IMR-90 (cell line): ENCODE measurements around the gene LUC7L. TPM values are rescaled to one million over a fixed set of nuclear protein-coding genes. Genes with fewer than 3 reads are reported as not detected.

ENCODE experiments used
- ATAC-seq: fragments of 200-7000 bp; cut with Tn5 transposase; 2 replicates; pipeline ENCODE4 v1.9.1; 2020; ENCODE audit warnings: low read depth, mild to moderate bottlenecking, moderate library complexity
- BruUV-seq: library from RNA; stranded (reverse); fragments of 400-500 nt; replicated peaks from 2 replicates; lab custom pipeline; 2021; lab: Mats Ljungman, UMichigan
- CTCF ChIA-PET: fragments of 300-600 bp; formaldehyde crosslinking; extraction: SDS; loops from one replicate; lab custom pipeline; 2021; ENCODE audit warnings: antibody characterized with exemption; lab: Yijun Ruan, JAX
- POLR2A ChIA-PET: fragments of 300-600 bp; sonication (Branson Sonifier 250); formaldehyde crosslinking; loops from one replicate; lab custom pipeline; 2022; ENCODE audit warnings: antibody characterized with exemption; ENCODE audit not compliant: unreplicated experiment; lab: Charles Lee
- DNase-seq: peaks from one replicate; pipeline ENCODE4 v3.0.0; 2013
- H2AFZ ChIP-seq: replicated peaks from 2 replicates; pipeline ENCODE3; 2013; ENCODE audit warnings: low read length, mild to moderate bottlenecking; ENCODE audit not compliant: poor library complexity
- H2AK5ac ChIP-seq: 2 replicates; pipeline ENCODE4 v1.6.1; 2013; ENCODE audit warnings: low read depth, low read length, inconsistent platforms
- H2AK9ac ChIP-seq: replicated peaks from 2 replicates; pipeline ENCODE3; 2013; ENCODE audit warnings: mild to moderate bottlenecking, low read depth, low read length, moderate library complexity; ENCODE audit not compliant: poor library complexity
- H2BK120ac ChIP-seq: 2 replicates; pipeline ENCODE4 v1.6.1; 2013; ENCODE audit warnings: low read depth, low read length, inconsistent platforms
- H2BK15ac ChIP-seq: 3 replicates; pipeline ENCODE4 v1.6.1; 2013; ENCODE audit warnings: low read depth, low read length, inconsistent platforms
- H2BK20ac ChIP-seq: 2 replicates; pipeline ENCODE4 v1.6.1; 2013; ENCODE audit warnings: low read depth, mild to moderate bottlenecking, inconsistent platforms, low read length, moderate library complexity
- H2BK5ac ChIP-seq: 2 replicates; pipeline ENCODE4 v1.6.1; 2013; ENCODE audit warnings: mild to moderate bottlenecking, low read depth, low read length, inconsistent platforms; ENCODE audit not compliant: poor library complexity, severe bottlenecking
- H3K14ac ChIP-seq: replicated peaks from 2 replicates; pipeline ENCODE4 v1.6.1; 2013; ENCODE audit warnings: low read depth, low read length, inconsistent platforms
- H3K18ac ChIP-seq: 2 replicates; pipeline ENCODE4 v1.6.1; 2013; ENCODE audit warnings: low read depth, low read length, control low read depth
- H3K23ac ChIP-seq: 2 replicates; pipeline ENCODE4 v1.6.1; 2013; ENCODE audit warnings: low read depth, low read length, inconsistent platforms
- H3K27ac ChIP-seq: 2 replicates; pipeline ENCODE4 v1.5.1; 2013; ENCODE audit warnings: mild to moderate bottlenecking, control low read depth, low read length; ENCODE audit not compliant: insufficient read depth
- H3K27me3 ChIP-seq: 2 replicates; pipeline ENCODE4 v1.6.1; 2013; ENCODE audit warnings: low read length; ENCODE audit not compliant: control insufficient read depth, insufficient read depth
- H3K36me3 ChIP-seq: 2 replicates; pipeline ENCODE4 v1.6.1; 2013; ENCODE audit warnings: low read length, mixed read lengths; ENCODE audit not compliant: control insufficient read depth, insufficient read depth
- H3K4ac ChIP-seq: 2 replicates; pipeline ENCODE4 v1.6.1; 2013; ENCODE audit warnings: low read depth, low read length, inconsistent platforms
- H3K4me1 ChIP-seq: 2 replicates; pipeline ENCODE4 v1.6.1; 2013; ENCODE audit warnings: low read length, mixed read lengths; ENCODE audit not compliant: control insufficient read depth, insufficient read depth
- H3K4me2 ChIP-seq: 2 replicates; pipeline ENCODE4 v1.6.1; 2013; ENCODE audit warnings: low read depth, mild to moderate bottlenecking, control low read depth, low read length, moderate library complexity
- H3K4me3 ChIP-seq: 2 replicates; pipeline ENCODE4 v1.5.1; 2013; ENCODE audit warnings: low read depth, mild to moderate bottlenecking, control low read depth, low read length, moderate library complexity; ENCODE audit not compliant: insufficient read depth
- H3K56ac ChIP-seq: 2 replicates; pipeline ENCODE4 v1.6.1; 2013; ENCODE audit warnings: low read length, inconsistent platforms; ENCODE audit not compliant: insufficient read depth; ENCODE audit errors: extremely low read depth
- H3K79me1 ChIP-seq, 2 experiments: 2 replicates each; pipeline ENCODE4 v1.6.1; 2013; ENCODE audit warnings: low read length in 2 of 2, inconsistent platforms in 1 of 2, low read depth in 1 of 2
- H3K9ac ChIP-seq: 2 replicates; pipeline ENCODE4 v1.6.1; 2013; ENCODE audit warnings: low read depth, low read length, control low read depth
- H3K9me1 ChIP-seq: 2 replicates; pipeline ENCODE4 v1.6.1; 2013; ENCODE audit warnings: low read length, inconsistent platforms; ENCODE audit not compliant: insufficient read depth
- H3K9me3 ChIP-seq: 2 replicates; pipeline ENCODE4 v1.6.1; 2013; ENCODE audit warnings: low read length; ENCODE audit not compliant: control insufficient read depth, insufficient read depth
- H4K20me1 ChIP-seq: 2 replicates; pipeline ENCODE4 v1.6.1; 2013; ENCODE audit warnings: low read length, inconsistent platforms; ENCODE audit not compliant: insufficient read depth
- H4K5ac ChIP-seq: 2 replicates; pipeline ENCODE4 v1.6.1; 2013; ENCODE audit warnings: mild to moderate bottlenecking, low read depth, low read length, control low read depth
- H4K8ac ChIP-seq, 2 experiments: 2 replicates each; pipeline ENCODE4 v1.6.1; 2013; ENCODE audit warnings: low read depth in 2 of 2, low read length in 2 of 2, control low read depth in 1 of 2, inconsistent platforms in 1 of 2
- H4K91ac ChIP-seq: 2 replicates; pipeline ENCODE4 v1.6.1; 2013; ENCODE audit warnings: low read depth, low read length, inconsistent platforms; ENCODE audit not compliant: insufficient read depth
- BHLHE40 ChIP-seq: fragments of 150-350 bp; IDR thresholded peaks from 2 replicates; pipeline ENCODE4 v1.6.1; 2016; ENCODE audit warnings: mild to moderate bottlenecking, low read depth, low read length
- MXI1 ChIP-seq: IDR thresholded peaks from 2 replicates; pipeline ENCODE4 v1.6.1; 2012; ENCODE audit warnings: low read depth, mild to moderate bottlenecking, low read length, moderate library complexity, borderline replicate concordance
- USF2 ChIP-seq: fragments of 150-350 bp; IDR thresholded peaks from 2 replicates; pipeline ENCODE4 v1.6.1; 2017; ENCODE audit warnings: mild to moderate bottlenecking, antibody characterized with exemption, low read length, low read depth
- WGBS, 2 experiments: methylation state at CpG; one replicate each; pipeline versions ENCODE4 v1.1.5 to v1.1.7; 2013; ENCODE audit warnings: missing lambda C conversion rate in 2 of 2; ENCODE audit not compliant: insufficient read length in 1 of 2; ENCODE audit errors: extremely low coverage in 2 of 2; 5-methylcytosine and 5-hydroxymethylcytosine counted together
- dilution Hi-C: fragments of 300-500 bp; cut with HindIII; formaldehyde crosslinking; loops from one replicate; pipeline ENCODE4 v1.14.3; 2018; ENCODE audit warnings: low sequenced_read_pairs; ENCODE audit not compliant: unreplicated experiment
- in situ Hi-C: fragments of 300-500 bp; cut with MboI; formaldehyde crosslinking; loops from 3 replicates; pipeline ENCODE4 v1.14.3; 2019; ENCODE audit warnings: low sequenced_read_pairs, inconsistent platforms, mixed read lengths
- intact Hi-C: fragments of 100-400 bp; cut with micrococcal nuclease; formaldehyde crosslinking; loops from 2 replicates; pipeline ENCODE4 v1.10.0; 2022
- polyA plus RNA-seq, 3 experiments: library from polyadenylated mRNA; depleted of rRNA; stranded (reverse); fragments of >200 nt; gene quantifications; 2 replicates each; pipeline ENCODE4 v1.2.3, GENCODE V29; 2012; ENCODE audit warnings: low replicate concordance in 1 of 3
- total RNA-seq: library from RNA; depleted of rRNA; stranded (reverse); fragments of >200 nt; gene quantifications from 2 replicates; pipeline ENCODE4 v1.2.3, GENCODE V29; 2012
- TF ChIP-seq, protein P1 (sequence below): fragments of 150-350 bp; IDR thresholded peaks from 2 replicates; pipeline ENCODE4 v1.6.1; 2016; ENCODE audit warnings: low read depth, mild to moderate bottlenecking, low read length, moderate library complexity, borderline replicate concordance

The LUC7L gene
- total and polyA plus RNA-seq, 2 of the 4 experiments (the other 2 are of a cell fraction) = 21.5 to 55.6 TPM

- in situ Hi-C loops = loop anchor here (5.0 kb wide), 1 partner anchor 74 kb away; no protein-coding TSS in a partner anchor
- Histone ChIP-seq H2AK5ac (no peak overlapping the region; the same call in 1 of the 2 replicates), H3K4ac (no peak overlapping the region), H3K9ac (no peak overlapping the region), H2BK120ac (no peak overlapping the region), H3K23ac (no peak overlapping the region), H3K4me1 (peaks cover 5% of the 10 kb centered on the region; the same call in 1 of the 2 replicates), H4K20me1 (peaks cover 12% of the 10 kb centered on the region), H3K79me1 (0 out of 4 replicates have a peak, but pooled peaks cover 0 to 8% of the 10 kb centered on the region in 2 experiments), H3K36me3 (peaks cover 9% of the 10 kb centered on the region; the same call in 1 of the 2 replicates), H2BK15ac (no peak overlapping the region), H2AFZ (peak overlapping the region; percentile 84), H3K27ac (no peak overlapping the region), H2BK20ac (no peak overlapping the region), H3K9me1 (no peaks in the 10 kb centered on the region), H3K56ac (no peak overlapping the region; the same call in 1 of the 2 replicates), H3K9me3 (no peaks in the 10 kb centered on the region), H3K27me3 (peaks cover 25% of the 10 kb centered on the region), H3K4me3 (peak overlapping the region; percentile 8), H4K91ac (no peak overlapping the region), H2AK9ac (peak overlapping the region; percentile 71), H4K5ac (no peak overlapping the region), H3K14ac (no peak overlapping the region), H3K4me2 (peak overlapping the region; percentile 84), H4K8ac (no peak overlapping the region), H2BK5ac (no peak overlapping the region), H3K18ac (no peak overlapping the region)
- POLR2A ChIA-PET = no interaction called here
- no TSS peak for BruUV-seq
- TF ChIP-seq USF2 (no peak), BHLHE40 (peak; percentile 50; the same call in 1 of the 2 replicates), MXI1 (no peak)
- TF ChIP-seq, protein P1, sequence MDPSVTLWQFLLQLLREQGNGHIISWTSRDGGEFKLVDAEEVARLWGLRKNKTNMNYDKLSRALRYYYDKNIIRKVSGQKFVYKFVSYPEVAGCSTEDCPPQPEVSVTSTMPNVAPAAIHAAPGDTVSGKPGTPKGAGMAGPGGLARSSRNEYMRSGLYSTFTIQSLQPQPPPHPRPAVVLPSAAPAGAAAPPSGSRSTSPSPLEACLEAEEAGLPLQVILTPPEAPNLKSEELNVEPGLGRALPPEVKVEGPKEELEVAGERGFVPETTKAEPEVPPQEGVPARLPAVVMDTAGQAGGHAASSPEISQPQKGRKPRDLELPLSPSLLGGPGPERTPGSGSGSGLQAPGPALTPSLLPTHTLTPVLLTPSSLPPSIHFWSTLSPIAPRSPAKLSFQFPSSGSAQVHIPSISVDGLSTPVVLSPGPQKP = no peak
- intact Hi-C loops = loop anchor here (1.0 to 5.0 kb wide), 2 partner anchors 44 to 74 kb away; partner anchors contain the start of gene NPRL3
- dilution Hi-C loops = no loop called here
- DNase-seq (peak; percentile 58), ATAC-seq (peak; percentile 79)
- 4% methylated on average over 53 of the region's 89 CpGs; no CpG with 5 or more reads in 1 of the 2 experiments for WGBS, 2 experiments
- CTCF ChIA-PET = interaction anchor here (0.8 to 2.5 kb wide), 6 partner anchors 13 to 76 kb away, joined by 3 to 11 read pairs (median 4); no protein-coding TSS in a partner anchor
Measured at GRCh38 chr16:180681-181564, 48.3 kb downstream of the LUC7L start.
